Measurements from ENCODE around the gene HOXB1.

- TF ChIP-seq POLR2A (IDR thresholded peaks at IDR 0.05) (no peak), POLR2AphosphoS5 (IDR thresholded peaks at IDR 0.05) (no peak)
- TF ChIP-seq, protein P1, sequence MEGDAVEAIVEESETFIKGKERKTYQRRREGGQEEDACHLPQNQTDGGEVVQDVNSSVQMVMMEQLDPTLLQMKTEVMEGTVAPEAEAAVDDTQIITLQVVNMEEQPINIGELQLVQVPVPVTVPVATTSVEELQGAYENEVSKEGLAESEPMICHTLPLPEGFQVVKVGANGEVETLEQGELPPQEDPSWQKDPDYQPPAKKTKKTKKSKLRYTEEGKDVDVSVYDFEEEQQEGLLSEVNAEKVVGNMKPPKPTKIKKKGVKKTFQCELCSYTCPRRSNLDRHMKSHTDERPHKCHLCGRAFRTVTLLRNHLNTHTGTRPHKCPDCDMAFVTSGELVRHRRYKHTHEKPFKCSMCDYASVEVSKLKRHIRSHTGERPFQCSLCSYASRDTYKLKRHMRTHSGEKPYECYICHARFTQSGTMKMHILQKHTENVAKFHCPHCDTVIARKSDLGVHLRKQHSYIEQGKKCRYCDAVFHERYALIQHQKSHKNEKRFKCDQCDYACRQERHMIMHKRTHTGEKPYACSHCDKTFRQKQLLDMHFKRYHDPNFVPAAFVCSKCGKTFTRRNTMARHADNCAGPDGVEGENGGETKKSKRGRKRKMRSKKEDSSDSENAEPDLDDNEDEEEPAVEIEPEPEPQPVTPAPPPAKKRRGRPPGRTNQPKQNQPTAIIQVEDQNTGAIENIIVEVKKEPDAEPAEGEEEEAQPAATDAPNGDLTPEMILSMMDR (IDR thresholded peaks at IDR 0.05 in 8 of 11, conservative IDR thresholded peaks at IDR 0.05 in 3 of 11): no peak
Measured at GRCh38 chr17:48567209-48567608, 36.4 kb upstream of the HOXB1 start.

All from spleen (tissue), 7 donors.